GM21360 (cell line): ENCODE data around the gene COPS8.

Experiments
- ATAC-seq: cut with Tn5 transposase; IDR thresholded peaks from one replicate; pipeline ENCODE4 v1.9.1; 2021; ENCODE audit warnings: mild to moderate bottlenecking, moderate library complexity; ENCODE audit not compliant: unreplicated experiment

COPS8 gene

GRCh38 chr2:237064203-237065070, 21.3 kb upstream of the COPS8 start:
- ATAC-seq = no peak

GRCh38 chr2:237065071-237065377, 20.7 kb upstream of the COPS8 start:
- ATAC-seq = no peak

GRCh38 chr2:237066396-237066795, 19.3 kb upstream of the COPS8 start:
- ATAC-seq = no peak

- no peak for ATAC-seq
These were observed 17.6 kb upstream of the COPS8 start for GRCh38 chr2:237068005-237068576.

- no peak for ATAC-seq
These were observed 13.4 kb upstream of the COPS8 start for GRCh38 chr2:237072067-237072931.

- ATAC-seq = no peak
These were observed 12.1 kb upstream of the COPS8 start for GRCh38 chr2:237073552-237073951.

- no peak for ATAC-seq
These were observed 11.3 kb upstream of the COPS8 start for GRCh38 chr2:237074211-237074993.

- no peak for ATAC-seq
These were observed 9.7 kb upstream of the COPS8 start for GRCh38 chr2:237075749-237076599.

- no peak for ATAC-seq
These were observed 4.1 kb upstream of the COPS8 start for GRCh38 chr2:237081596-237081995.

- no peak for ATAC-seq
These were observed 2.7 kb upstream of the COPS8 start for GRCh38 chr2:237083026-237083425.

GRCh38 chr2:237084444-237084843, 1.2 kb upstream of the COPS8 start:
- ATAC-seq = no peak

GRCh38 chr2:237090906-237091305, 5.2 kb downstream of the COPS8 start:
- no peak for ATAC-seq

- no peak for ATAC-seq
These were observed 6.2 kb downstream of the COPS8 start for GRCh38 chr2:237091779-237092436.

- ATAC-seq = no peak
These were observed 6.8 kb downstream of the COPS8 start for GRCh38 chr2:237092506-237092905.

GRCh38 chr2:237092920-237093781, 7.5 kb downstream of the COPS8 start:
- no peak for ATAC-seq

- no peak for ATAC-seq
These were observed 10.5 kb downstream of the COPS8 start for GRCh38 chr2:237096201-237096600.

- no peak for ATAC-seq
These were observed 11.2 kb downstream of the COPS8 start for GRCh38 chr2:237096911-237097310.

- ATAC-seq = no peak
These were observed 11.7 kb downstream of the COPS8 start for GRCh38 chr2:237097326-237097910.
